Measurements from ENCODE around the gene CADPS2.
"Not testable (repeated sequence)": the region's sequence is repeated elsewhere in the genome, so short reads cannot be mapped to it uniquely, and the experiment has no call there.

Gene CADPS2

GRCh38 chr7:122674502-122674901 is 211.8 kb downstream of the CADPS2 start:
- DNase-seq (ENCODE audit: low spot score), result no peak

DNA sequence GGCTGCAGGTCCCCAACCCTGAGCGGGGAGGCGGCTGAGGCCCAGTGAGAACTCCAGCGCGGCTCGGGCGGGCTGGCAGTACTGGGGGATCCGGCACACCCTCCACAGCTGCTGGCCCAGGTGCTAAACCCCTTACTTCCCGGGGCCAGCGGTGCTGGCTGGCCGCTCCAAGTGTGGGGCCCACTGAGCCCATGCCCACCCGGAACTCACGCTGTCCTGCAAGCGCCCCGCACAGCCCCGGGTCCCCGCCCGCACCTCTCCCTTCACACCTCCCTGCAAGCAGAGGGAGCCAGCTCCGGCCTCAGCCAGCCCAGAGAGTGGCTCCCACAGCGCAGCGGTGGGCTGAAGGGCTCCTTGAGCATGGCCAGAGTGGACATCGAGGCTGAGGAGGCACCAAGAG is 212.3 kb downstream of the CADPS2 start:
- no peak for DNase-seq (ENCODE audit: low spot score)

GRCh38 chr7:122672536-122672935 is 213.7 kb downstream of the CADPS2 start:
- DNase-seq (ENCODE audit: low spot score), result no peak

- no peak for DNase-seq (ENCODE audit: low spot score)
Measured at GRCh38 chr7:122663733-122664132, 222.5 kb downstream of the CADPS2 start.

DNA sequence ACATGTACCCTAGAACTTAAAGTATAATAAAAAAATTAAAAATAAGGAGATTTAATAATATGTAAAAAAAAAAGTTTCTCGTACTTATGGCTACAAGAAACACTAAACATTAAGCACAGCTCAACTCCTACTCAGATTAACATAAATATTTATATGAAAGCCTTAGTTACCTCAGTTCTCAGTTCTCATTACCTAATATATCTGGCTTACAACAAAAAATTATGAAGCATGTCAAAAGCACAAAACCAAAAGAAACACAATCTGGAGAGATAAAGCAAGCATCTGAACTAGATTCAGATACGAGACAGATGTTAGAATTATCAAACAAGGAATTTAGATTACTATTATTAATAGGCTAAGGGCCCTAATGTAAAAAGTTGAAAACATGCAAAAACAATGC is 227.4 kb downstream of the CADPS2 start:
- no peak for DNase-seq (ENCODE audit: low spot score)

DNA sequence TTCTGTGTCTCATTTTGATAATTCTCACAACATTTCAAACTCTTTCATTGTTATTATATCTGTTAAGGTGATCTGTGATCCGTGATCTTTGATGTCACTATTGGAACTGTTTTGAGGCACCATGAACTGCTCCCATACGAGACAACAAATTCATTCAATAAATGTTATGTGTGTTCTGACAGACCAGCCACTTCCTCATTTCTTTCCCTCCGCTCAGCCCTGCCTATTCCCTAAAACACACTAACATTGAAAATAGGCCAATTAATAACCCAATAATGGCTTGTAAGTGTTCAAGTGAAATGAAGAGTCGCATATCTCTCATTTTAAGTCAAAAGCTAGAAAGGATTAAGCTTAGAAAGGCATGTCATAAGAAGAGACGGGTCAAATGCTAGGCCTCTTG is 232.6 kb downstream of the CADPS2 start:
- DNase-seq (ENCODE audit: low spot score), result no peak

GRCh38 chr7:122652876-122653275 is 233.4 kb downstream of the CADPS2 start:
- peak; percentile 26 for DNase-seq (ENCODE audit: low spot score)

DNA sequence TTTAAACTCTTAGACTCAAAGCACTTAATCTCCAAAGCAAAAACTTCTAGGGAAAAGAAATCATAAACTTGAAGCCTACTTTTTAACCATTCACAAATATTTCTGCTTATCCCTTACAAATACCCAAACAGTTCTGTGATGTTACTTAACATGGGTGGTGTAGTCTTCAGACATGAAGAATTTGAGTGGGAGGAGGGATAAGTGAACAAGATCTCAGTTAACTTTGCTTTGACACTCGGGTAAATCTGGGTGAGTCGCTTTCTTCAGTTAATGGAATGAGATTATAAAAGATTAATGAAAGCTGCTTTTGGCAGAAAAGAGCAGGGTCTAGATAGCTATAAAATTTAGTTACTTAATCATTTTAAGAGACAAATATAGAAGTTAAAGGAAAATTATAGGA is 234.8 kb downstream of the CADPS2 start:
- no peak for DNase-seq (ENCODE audit: low spot score)

DNA sequence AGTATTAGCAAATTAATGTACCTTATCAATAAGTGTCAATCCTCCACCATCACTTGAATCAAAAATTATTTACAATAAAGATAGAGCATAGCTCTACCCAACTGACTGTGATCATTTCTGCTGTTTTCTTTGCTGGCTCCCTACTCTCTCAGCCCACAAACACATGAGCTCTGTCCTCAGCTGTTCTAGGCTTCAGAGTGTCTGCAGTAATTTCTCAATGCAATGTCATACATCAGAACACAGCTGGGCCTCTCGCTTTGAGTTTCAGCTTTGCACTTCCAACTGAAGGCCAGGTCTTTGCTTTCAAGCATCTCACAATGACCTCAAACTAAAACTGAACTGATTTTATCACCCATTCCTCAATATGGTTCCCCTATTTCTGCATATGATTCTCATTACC is 243.0 kb downstream of the CADPS2 start:
- DNase-seq (ENCODE audit: low spot score), result no peak

DNA sequence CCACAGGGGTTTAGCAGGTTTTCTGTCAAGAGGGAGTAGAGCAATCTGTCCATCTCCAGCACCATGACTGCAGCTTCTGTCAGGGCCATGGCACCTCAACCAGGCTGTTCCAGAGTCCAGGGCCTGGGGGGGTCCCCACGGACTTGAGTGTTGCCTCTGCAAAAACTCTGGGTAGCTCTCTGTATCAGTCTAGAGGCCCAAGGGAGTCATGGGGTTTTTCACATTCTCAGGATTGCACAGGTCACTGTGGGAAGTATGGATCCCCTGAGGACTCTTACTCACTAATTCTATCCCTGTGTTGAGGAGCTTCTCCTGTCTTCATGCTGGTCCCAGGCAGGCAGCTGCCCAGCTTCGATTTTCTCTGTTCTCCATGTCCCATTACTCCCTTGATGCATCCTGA is 247.8 kb downstream of the CADPS2 start:
- no peak for DNase-seq (ENCODE audit: low spot score)

GRCh38 chr7:122637784-122638183 is 248.5 kb downstream of the CADPS2 start:
- no peak for DNase-seq (ENCODE audit: low spot score)

DNA sequence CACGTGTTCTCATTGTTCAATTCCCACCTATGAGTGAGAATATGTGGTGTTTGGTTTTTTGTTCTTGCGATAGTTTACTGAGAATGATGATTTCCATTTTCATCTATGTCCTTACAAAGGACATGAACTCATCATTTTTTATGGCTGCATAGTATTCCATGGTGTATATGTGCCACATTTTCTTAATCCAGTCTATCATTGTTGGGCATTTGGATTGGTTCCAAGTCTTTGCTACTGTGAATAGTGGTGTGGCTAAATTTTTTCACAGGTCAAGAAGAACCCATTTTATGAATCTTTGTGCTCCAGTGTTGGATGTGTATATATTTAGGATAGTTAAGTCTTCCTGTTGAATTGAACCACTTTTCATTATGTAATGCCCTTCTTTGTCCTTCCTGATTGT is 250.8 kb downstream of the CADPS2 start:
- not testable (repeated sequence) for DNase-seq (ENCODE audit: low spot score)

- no peak for DNase-seq (ENCODE audit: low spot score)
Measured at GRCh38 chr7:122633472-122633871, 252.8 kb downstream of the CADPS2 start.

DNA sequence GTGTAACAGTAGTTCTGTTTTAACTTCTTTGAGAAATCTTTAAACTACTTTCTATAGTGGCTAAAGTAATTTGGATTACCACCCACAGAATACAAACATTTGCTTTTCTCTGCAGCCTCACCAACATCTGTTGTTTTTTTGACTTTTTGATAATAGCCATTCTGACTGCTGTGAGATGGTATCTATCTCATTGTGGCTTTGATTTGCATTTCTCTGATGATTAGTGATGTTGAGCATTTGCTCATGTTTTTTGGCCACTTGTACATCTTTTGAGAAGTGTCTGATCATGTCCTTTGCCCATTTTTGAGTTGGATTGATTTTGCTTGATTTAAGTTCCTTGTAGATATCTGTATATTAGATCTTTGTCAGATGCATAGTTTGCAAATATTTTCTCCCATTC is 254.0 kb downstream of the CADPS2 start:
- no peak for DNase-seq (ENCODE audit: low spot score)

- DNase-seq (ENCODE audit: low spot score), result no peak
Measured at GRCh38 chr7:122629412-122629953, 256.8 kb downstream of the CADPS2 start.

- DNase-seq (ENCODE audit: low spot score), result no peak
Measured at GRCh38 chr7:122628651-122629411, 257.4 kb downstream of the CADPS2 start.

- DNase-seq (ENCODE audit: low spot score), result no peak
Measured at GRCh38 chr7:122626785-122627184, 259.5 kb downstream of the CADPS2 start.

- no peak for DNase-seq (ENCODE audit: low spot score)
Measured at GRCh38 chr7:122622682-122623081, 263.6 kb downstream of the CADPS2 start.

- DNase-seq (ENCODE audit: low spot score), result no peak
Measured at GRCh38 chr7:122619664-122620063, 266.6 kb downstream of the CADPS2 start.

GRCh38 chr7:122618585-122619189 is 267.6 kb downstream of the CADPS2 start:
- DNase-seq (ENCODE audit: low spot score), result no peak

DNA sequence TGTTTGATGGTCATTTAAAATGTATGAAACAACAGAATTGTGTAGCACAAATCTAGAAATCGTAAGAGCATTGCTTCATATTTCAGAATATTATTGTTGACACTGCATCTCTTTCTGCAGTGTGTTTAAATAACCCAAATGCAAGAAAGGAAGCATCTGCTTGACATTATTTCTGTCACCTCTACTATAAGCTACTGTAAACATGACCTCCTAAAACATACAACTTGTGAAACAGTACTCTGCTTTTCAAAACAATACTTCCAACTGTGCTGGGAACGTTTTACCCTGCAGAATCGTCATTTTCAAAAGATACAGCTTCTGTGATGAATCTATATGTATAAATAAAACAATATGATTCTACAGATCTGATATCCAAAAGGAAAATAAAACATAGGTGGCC is 269.3 kb downstream of the CADPS2 start:
- DNase-seq (ENCODE audit: low spot score), result no peak

GRCh38 chr7:122605929-122606328 is 280.3 kb downstream of the CADPS2 start:
- DNase-seq (ENCODE audit: low spot score), result no peak

DNA sequence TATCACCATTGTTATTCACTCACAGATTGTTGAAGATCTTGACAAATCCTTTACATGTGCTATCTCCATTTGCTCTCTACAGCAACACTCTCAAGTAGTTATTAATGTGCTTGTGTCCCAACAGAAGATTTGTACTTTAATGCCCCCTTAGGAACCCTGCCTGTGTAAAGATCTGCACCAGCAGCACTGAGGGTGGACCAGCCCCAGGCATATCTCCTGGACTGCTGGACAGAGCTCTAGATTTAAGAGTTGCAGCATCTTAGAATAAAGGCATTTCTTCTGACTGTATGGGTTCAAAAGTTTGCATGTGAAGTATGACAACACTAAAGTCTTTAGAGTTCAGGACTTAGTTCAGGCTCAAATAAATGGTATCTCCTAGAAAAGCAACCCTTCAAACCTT is 282.0 kb downstream of the CADPS2 start:
- DNase-seq (ENCODE audit: low spot score), result no peak

DNA sequence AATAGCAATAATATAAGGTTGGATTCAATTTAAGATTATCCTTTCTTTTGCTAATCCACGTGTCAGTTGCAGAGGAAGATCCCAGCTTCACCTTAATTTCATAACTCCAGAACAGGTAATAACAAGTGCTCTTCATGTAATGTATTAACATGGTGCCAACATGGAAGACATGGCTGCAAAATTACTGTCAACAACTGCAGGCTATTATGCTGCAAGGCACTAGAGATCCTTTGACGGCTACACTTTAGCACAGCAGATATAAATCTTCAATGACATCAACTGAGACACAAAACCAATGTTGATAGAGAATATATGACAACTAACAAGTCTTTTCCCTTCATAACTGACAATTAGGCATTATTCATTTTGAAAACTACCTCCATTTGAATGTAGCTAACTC is 283.5 kb downstream of the CADPS2 start:
- DNase-seq (ENCODE audit: low spot score), result no peak
